ENCODE measurements around the gene KRT72.

DNA sequence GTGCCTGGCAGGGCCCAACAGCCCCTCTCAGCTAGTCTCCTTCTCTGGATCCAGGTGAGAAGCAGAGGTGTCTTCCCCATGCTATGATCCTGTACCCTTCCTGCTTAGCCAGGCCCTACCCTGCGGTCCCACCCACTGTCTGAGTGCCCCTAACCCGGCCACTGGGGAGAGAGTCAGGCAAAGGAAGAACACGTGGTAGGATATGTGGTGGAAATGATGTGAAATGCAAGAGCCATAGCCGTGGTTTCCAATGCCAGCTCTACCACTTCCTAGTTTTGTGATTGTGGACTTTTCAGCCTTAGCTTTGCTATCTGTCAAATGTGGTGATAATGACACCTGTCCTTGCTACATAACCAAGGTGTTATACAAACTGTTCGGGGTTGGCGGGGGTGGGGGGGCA, 34.9 kb upstream of the KRT72 start:
- no peak for TF ChIP-seq EZH2phosphoT487 (conservative IDR thresholded peaks at IDR 0.05; ENCODE audit: low read length)
- TF ChIP-seq, protein P1, sequence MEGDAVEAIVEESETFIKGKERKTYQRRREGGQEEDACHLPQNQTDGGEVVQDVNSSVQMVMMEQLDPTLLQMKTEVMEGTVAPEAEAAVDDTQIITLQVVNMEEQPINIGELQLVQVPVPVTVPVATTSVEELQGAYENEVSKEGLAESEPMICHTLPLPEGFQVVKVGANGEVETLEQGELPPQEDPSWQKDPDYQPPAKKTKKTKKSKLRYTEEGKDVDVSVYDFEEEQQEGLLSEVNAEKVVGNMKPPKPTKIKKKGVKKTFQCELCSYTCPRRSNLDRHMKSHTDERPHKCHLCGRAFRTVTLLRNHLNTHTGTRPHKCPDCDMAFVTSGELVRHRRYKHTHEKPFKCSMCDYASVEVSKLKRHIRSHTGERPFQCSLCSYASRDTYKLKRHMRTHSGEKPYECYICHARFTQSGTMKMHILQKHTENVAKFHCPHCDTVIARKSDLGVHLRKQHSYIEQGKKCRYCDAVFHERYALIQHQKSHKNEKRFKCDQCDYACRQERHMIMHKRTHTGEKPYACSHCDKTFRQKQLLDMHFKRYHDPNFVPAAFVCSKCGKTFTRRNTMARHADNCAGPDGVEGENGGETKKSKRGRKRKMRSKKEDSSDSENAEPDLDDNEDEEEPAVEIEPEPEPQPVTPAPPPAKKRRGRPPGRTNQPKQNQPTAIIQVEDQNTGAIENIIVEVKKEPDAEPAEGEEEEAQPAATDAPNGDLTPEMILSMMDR (IDR thresholded peaks at IDR 0.05; ENCODE audit: insufficient read depth, low read length, poor library complexity, severe bottlenecking) = no peak
